Measurements from ENCODE around the gene CCNL2. TPM values are rescaled to one million over a fixed set of nuclear protein-coding genes. Genes with fewer than 3 reads are reported as not detected.
A peak's percentile ranks its signal among the peaks of the same experiment; 100 is the strongest.

Gene CCNL2
- polyA plus RNA-seq, 2 of the 4 experiments (the other 2 are of a cell fraction), result 85.5 to 111 TPM

DNA sequence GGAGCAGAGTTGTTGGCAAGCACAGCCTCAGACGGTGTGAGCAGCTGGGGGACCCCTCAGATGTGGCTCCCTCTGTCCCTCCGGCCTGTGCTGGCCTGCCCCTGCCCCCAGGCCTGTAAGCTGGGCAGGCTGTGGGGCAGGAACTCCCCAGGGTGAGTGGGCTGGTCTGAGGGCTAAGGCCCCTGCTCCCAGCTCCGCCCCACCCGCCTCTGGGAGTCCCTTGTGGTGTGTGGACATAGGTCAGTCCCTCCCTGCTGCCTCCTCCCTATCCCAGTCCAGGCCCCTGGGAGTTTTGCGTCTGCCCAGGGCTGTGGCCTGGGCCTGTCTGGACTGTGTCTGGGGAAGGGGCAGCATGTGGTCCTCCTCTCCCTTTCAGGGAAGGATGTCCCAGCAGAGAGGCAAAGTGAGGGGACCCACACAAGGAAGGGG is 32.7 kb upstream of the CCNL2 start (continued):
- TF ChIP-seq, protein P1, sequence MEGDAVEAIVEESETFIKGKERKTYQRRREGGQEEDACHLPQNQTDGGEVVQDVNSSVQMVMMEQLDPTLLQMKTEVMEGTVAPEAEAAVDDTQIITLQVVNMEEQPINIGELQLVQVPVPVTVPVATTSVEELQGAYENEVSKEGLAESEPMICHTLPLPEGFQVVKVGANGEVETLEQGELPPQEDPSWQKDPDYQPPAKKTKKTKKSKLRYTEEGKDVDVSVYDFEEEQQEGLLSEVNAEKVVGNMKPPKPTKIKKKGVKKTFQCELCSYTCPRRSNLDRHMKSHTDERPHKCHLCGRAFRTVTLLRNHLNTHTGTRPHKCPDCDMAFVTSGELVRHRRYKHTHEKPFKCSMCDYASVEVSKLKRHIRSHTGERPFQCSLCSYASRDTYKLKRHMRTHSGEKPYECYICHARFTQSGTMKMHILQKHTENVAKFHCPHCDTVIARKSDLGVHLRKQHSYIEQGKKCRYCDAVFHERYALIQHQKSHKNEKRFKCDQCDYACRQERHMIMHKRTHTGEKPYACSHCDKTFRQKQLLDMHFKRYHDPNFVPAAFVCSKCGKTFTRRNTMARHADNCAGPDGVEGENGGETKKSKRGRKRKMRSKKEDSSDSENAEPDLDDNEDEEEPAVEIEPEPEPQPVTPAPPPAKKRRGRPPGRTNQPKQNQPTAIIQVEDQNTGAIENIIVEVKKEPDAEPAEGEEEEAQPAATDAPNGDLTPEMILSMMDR (IDR thresholded peaks at IDR 0.05), result no peak
- TF ChIP-seq RAD21 (conservative IDR thresholded peaks at IDR 0.05 in 1 of 2, IDR thresholded peaks at IDR 0.05 in 1 of 2) (no peak), CBX2 (IDR thresholded peaks at IDR 0.05; ENCODE audit: borderline replicate concordance, low read depth) (no peak)

DNA sequence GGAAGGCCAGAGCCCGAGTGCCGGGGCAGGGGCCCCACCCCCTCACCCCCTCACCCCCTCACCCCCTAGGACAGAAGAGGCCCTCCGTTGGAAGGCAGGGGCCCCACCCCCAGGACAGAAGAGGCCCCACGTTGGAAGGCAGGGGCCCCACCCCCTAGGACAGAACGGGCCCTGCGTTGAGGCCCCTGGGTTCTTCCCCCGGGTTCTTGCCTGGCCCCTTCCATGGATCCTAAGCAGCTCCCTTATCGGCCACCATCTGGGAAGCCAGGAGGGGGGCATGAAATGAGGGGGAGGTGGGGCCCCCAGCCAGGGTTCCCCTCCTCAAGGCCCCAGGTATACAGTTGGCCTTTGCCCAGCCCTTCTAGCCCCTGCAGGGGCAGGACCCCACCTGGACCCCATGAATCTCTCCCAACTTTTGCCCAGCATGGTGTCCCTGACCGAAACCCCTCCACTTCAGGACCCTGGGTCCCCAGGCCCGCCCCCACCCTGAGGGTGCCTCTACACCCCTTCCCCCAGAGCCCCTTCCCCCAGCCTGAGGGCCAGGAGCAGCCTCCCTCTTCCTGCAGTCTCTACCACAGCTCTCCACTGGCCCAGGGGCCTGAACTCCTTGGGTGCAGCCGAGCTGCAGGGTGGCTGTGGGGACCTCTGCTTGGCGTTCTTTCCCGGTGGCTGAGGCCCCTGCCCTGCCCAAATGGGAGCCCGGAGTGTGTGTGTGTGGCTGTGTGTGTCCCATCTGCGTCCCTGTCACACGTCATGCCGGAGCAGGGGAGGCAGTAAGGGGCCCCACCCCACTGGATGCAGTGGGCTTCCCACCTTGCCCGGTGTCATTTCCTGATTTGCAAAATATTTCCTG is 32.1 kb upstream of the CCNL2 start:
- Histone ChIP-seq H3K4me1 (peaks cover 44% of the 10 kb centered on the region), H3K4me2 (no peak overlapping the region; the same call in 2 of the 3 replicates), H3K9me3 (no peaks in the 10 kb centered on the region), H3K27ac (peak overlapping the region; percentile 27 to 76; a peak in 3 of 6 replicates), H3K4me3 (no peak overlapping the region)
- FAIRE-seq (no peak), DNase-seq (ENCODE audit: low read depth in 1 of 2, low spot score in 1 of 2) (no peak), ATAC-seq (no peak)
- POLR2A ChIA-PET, result interaction anchor here (1.0 kb wide), 1 partner anchor 31 kb away, joined by 3 read pairs; no protein-coding TSS in a partner anchor
- TF ChIP-seq, protein P2, sequence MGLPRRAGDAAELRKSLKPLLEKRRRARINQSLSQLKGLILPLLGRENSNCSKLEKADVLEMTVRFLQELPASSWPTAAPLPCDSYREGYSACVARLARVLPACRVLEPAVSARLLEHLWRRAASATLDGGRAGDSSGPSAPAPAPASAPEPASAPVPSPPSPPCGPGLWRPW (IDR thresholded peaks at IDR 0.05), result no peak
- TF ChIP-seq, protein P3, sequence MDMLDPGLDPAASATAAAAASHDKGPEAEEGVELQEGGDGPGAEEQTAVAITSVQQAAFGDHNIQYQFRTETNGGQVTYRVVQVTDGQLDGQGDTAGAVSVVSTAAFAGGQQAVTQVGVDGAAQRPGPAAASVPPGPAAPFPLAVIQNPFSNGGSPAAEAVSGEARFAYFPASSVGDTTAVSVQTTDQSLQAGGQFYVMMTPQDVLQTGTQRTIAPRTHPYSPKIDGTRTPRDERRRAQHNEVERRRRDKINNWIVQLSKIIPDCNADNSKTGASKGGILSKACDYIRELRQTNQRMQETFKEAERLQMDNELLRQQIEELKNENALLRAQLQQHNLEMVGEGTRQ (IDR thresholded peaks at IDR 0.05), result no peak
- TF ChIP-seq SMC3 (IDR thresholded peaks at IDR 0.05), result no peak
- TF ChIP-seq GATA3 (IDR thresholded peaks at IDR 0.05; ENCODE audit: borderline replicate concordance), result no peak
- TF ChIP-seq RFX5 (IDR thresholded peaks at IDR 0.05), result no peak
- TF ChIP-seq ZNF302 (CRISPR knock-in tag; IDR thresholded peaks at IDR 0.05), result no peak
- no peak for TF ChIP-seq HOXA7 (CRISPR knock-in tag; IDR thresholded peaks at IDR 0.05)
- TF ChIP-seq ZSCAN20 (CRISPR knock-in tag; IDR thresholded peaks at IDR 0.05), result no peak
- TF ChIP-seq, protein P4, sequence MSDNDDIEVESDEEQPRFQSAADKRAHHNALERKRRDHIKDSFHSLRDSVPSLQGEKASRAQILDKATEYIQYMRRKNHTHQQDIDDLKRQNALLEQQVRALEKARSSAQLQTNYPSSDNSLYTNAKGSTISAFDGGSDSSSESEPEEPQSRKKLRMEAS (IDR thresholded peaks at IDR 0.05), result no peak
- no peak for TF ChIP-seq TP53 (CRISPR knock-in tag; IDR thresholded peaks at IDR 0.05)
- TF ChIP-seq EHF (CRISPR knock-in tag; IDR thresholded peaks at IDR 0.05), result no peak
- no peak for TF ChIP-seq POLR2A (IDR thresholded peaks at IDR 0.05; ENCODE audit: low read length)
- no peak for TF ChIP-seq KDM5A (IDR thresholded peaks at IDR 0.05)
- TF ChIP-seq, protein P5, sequence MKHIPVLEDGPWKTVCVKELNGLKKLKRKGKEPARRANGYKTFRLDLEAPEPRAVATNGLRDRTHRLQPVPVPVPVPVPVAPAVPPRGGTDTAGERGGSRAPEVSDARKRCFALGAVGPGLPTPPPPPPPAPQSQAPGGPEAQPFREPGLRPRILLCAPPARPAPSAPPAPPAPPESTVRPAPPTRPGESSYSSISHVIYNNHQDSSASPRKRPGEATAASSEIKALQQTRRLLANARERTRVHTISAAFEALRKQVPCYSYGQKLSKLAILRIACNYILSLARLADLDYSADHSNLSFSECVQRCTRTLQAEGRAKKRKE (CRISPR knock-in tag; IDR thresholded peaks at IDR 0.05; ENCODE audit: low read depth), result no peak
- TF ChIP-seq, protein P6, sequence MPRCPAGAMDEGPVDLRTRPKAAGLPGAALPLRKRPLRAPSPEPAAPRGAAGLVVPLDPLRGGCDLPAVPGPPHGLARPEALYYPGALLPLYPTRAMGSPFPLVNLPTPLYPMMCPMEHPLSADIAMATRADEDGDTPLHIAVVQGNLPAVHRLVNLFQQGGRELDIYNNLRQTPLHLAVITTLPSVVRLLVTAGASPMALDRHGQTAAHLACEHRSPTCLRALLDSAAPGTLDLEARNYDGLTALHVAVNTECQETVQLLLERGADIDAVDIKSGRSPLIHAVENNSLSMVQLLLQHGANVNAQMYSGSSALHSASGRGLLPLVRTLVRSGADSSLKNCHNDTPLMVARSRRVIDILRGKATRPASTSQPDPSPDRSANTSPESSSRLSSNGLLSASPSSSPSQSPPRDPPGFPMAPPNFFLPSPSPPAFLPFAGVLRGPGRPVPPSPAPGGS (IDR thresholded peaks at IDR 0.05), result no peak
- CTCF ChIA-PET, result interaction anchor here (0.6 to 4.2 kb wide), 4 partner anchors 11 to 74 kb away, joined by 3 to 16 read pairs (median 4); no protein-coding TSS in a partner anchor
- WGBS (ENCODE audit: missing lambda C conversion rate), result 91% methylated on average over 5 of the region's 18 CpGs
